NT2/D1 (cell line): Measurements from ENCODE around the gene HS3ST5.
"Not testable (repeated sequence)": the region's sequence is repeated elsewhere in the genome, so short reads cannot be mapped to it uniquely, and the experiment has no call there.

Source experiments
- DNase-seq: peaks from one replicate; pipeline ENCODE4 v3.0.0-alpha.2; 2011; ENCODE audit warnings: low read depth, low spot score
- H3K27me3 ChIP-seq: 2 replicates; pipeline ENCODE4 v1.6.0; 2011; ENCODE audit warnings: mild to moderate bottlenecking; ENCODE audit not compliant: insufficient read length, insufficient read depth
- H3K36me3 ChIP-seq: 2 replicates; pipeline ENCODE4 v1.6.1; 2011; ENCODE audit warnings: mild to moderate bottlenecking, low read length, mixed read lengths; ENCODE audit not compliant: insufficient read depth, insufficient read length
- H3K4me1 ChIP-seq: 2 replicates; pipeline ENCODE4 v1.5.1; 2011; ENCODE audit not compliant: insufficient read depth, insufficient read length
- H3K4me3 ChIP-seq: 2 replicates; pipeline ENCODE4 v1.5.1; 2011; ENCODE audit warnings: low read depth; ENCODE audit not compliant: insufficient read length
- H3K9ac ChIP-seq: 2 replicates; pipeline ENCODE4 v1.6.0; 2011; ENCODE audit warnings: low read depth; ENCODE audit not compliant: insufficient read length
- H3K9me3 ChIP-seq: 2 replicates; pipeline ENCODE4 v1.5.1; 2011; ENCODE audit warnings: mild to moderate bottlenecking, low read length; ENCODE audit not compliant: insufficient read depth
- SUZ12 ChIP-seq: IDR thresholded peaks from 2 replicates; pipeline ENCODE4 v1.6.1; 2011; ENCODE audit not compliant: insufficient read length, insufficient read depth; ENCODE audit errors: extremely low read depth
- YY1 ChIP-seq: IDR thresholded peaks from 2 replicates; pipeline ENCODE4 v1.6.1; 2011; ENCODE audit not compliant: insufficient read length, insufficient read depth
- ZNF274 ChIP-seq: IDR thresholded peaks from 2 replicates; pipeline ENCODE4 v1.6.1; 2011; ENCODE audit warnings: mild to moderate bottlenecking, low read depth, low read length

Gene HS3ST5

GRCh38 chr6:114249522-114249921, 93.3 kb downstream of the HS3ST5 start:
- Histone ChIP-seq H3K36me3 (no peaks in the 10 kb centered on the region), H3K27me3 (no peaks in the 10 kb centered on the region), H3K9me3 (no peaks in the 10 kb centered on the region), H3K9ac (no peak overlapping the region), H3K4me1 (no peaks in the 10 kb centered on the region), H3K4me3 (no peak overlapping the region)
- TF ChIP-seq YY1 (no peak), ZNF274 (no peak), SUZ12 (no peak)
- no peak for DNase-seq

GRCh38 chr6:114247101-114247500, 95.7 kb downstream of the HS3ST5 start:
- no peak for DNase-seq
- no peak for TF ChIP-seq YY1

GRCh38 chr6:114240796-114241195, 102.0 kb downstream of the HS3ST5 start:
- H3K9me3 ChIP-seq = no peaks in the 10 kb centered on the region
- no peak for TF ChIP-seq SUZ12
- H3K36me3 ChIP-seq = no peaks in the 10 kb centered on the region
- no peak overlapping the region for H3K4me3 ChIP-seq
- no peak overlapping the region for H3K9ac ChIP-seq
- no peaks in the 10 kb centered on the region for H3K4me1 ChIP-seq
- no peak for DNase-seq
- no peaks in the 10 kb centered on the region for H3K27me3 ChIP-seq

More at GRCh38 chr6:114247101-114247500, 95.7 kb downstream of the HS3ST5 start:
- H3K36me3 ChIP-seq = no peaks in the 10 kb centered on the region
- H3K9me3 ChIP-seq = no peaks in the 10 kb centered on the region
- H3K9ac ChIP-seq = no peak overlapping the region
- no peaks in the 10 kb centered on the region for H3K27me3 ChIP-seq
- H3K4me3 ChIP-seq = no peak overlapping the region
- H3K4me1 ChIP-seq = no peaks in the 10 kb centered on the region

- no peaks in the 10 kb centered on the region for H3K9me3 ChIP-seq
- TF ChIP-seq SUZ12 (no peak), YY1 (no peak), ZNF274 (no peak)
- H3K36me3 ChIP-seq = no peaks in the 10 kb centered on the region
These were observed 114.1 kb downstream of the HS3ST5 start for GRCh38 chr6:114228675-114229074.

GRCh38 chr6:114227944-114228468, 114.8 kb downstream of the HS3ST5 start:
- TF ChIP-seq SUZ12 (no peak), YY1 (no peak), ZNF274 (no peak)
- no peak overlapping the region for H3K9ac ChIP-seq
- no peaks in the 10 kb centered on the region for H3K9me3 ChIP-seq
- no peaks in the 10 kb centered on the region for H3K4me1 ChIP-seq
- H3K4me3 ChIP-seq = no peak overlapping the region
- no peaks in the 10 kb centered on the region for H3K36me3 ChIP-seq
- no peaks in the 10 kb centered on the region for H3K27me3 ChIP-seq
- DNase-seq = no peak

More at GRCh38 chr6:114228675-114229074, 114.1 kb downstream of the HS3ST5 start:
- DNase-seq = no peak
- Histone ChIP-seq H3K4me3 (no peak overlapping the region), H3K27me3 (no peaks in the 10 kb centered on the region), H3K9ac (no peak overlapping the region), H3K4me1 (no peaks in the 10 kb centered on the region)

GRCh38 chr6:114220241-114220640, 122.6 kb downstream of the HS3ST5 start:
- H3K4me1 ChIP-seq = no peaks in the 10 kb centered on the region
- H3K4me3 ChIP-seq = no peak overlapping the region
- H3K9me3 ChIP-seq = no peaks in the 10 kb centered on the region
- no peak for DNase-seq
- no peaks in the 10 kb centered on the region for H3K36me3 ChIP-seq
- TF ChIP-seq SUZ12 = no peak
- TF ChIP-seq YY1 = no peak
- no peak for TF ChIP-seq ZNF274
- no peaks in the 10 kb centered on the region for H3K27me3 ChIP-seq
- H3K9ac ChIP-seq = no peak overlapping the region

- H3K27me3 ChIP-seq = no peaks in the 10 kb centered on the region
- TF ChIP-seq YY1 = no peak
- TF ChIP-seq SUZ12 = no peak
- no peak for TF ChIP-seq ZNF274
- H3K9ac ChIP-seq = no peak overlapping the region
- H3K9me3 ChIP-seq = no peaks in the 10 kb centered on the region
- no peaks in the 10 kb centered on the region for H3K36me3 ChIP-seq
- no peak for DNase-seq
- H3K4me1 ChIP-seq = no peaks in the 10 kb centered on the region
- no peak overlapping the region for H3K4me3 ChIP-seq
These were observed 124.1 kb downstream of the HS3ST5 start for GRCh38 chr6:114218437-114219340.

- H3K9me3 ChIP-seq, H3K27me3 ChIP-seq, DNase-seq, H3K36me3 ChIP-seq, H3K9ac ChIP-seq, H3K4me3 ChIP-seq, H3K4me1 ChIP-seq: not testable (repeated sequence)
These were observed 124.8 kb downstream of the HS3ST5 start for GRCh38 chr6:114217996-114218395.
